Caco-2 (cell line): ENCODE results near the gene GCN1. TPM values are rescaled to one million over a fixed set of nuclear protein-coding genes. Genes with fewer than 3 reads are reported as not detected.

Source experiments
- BruUV-seq: library from RNA; stranded (reverse); fragments of 400-500 nt; replicated peaks from 2 replicates; lab custom pipeline; 2021; lab: Mats Ljungman, UMichigan
- CTCF ChIA-PET: fragments of 300-600 bp; sonication (Branson Sonifier 250); formaldehyde crosslinking; loops from one replicate; lab custom pipeline; 2022; ENCODE audit warnings: antibody characterized with exemption; lab: Charles Lee
- POLR2A ChIA-PET: fragments of 300-600 bp; sonication (Branson Sonifier 250); formaldehyde crosslinking; loops from one replicate; lab custom pipeline; 2022; ENCODE audit warnings: antibody characterized with exemption; lab: Charles Lee
- DNase-seq, 2 experiments: peaks; one replicate each; pipeline versions ENCODE4 v3.0.0 to v3.0.0-alpha.2; 2020 to 2022
- H3K27me3 ChIP-seq: replicated peaks from 2 replicates; pipeline ENCODE4 v1.6.0; 2011; ENCODE audit warnings: low read length; ENCODE audit not compliant: control insufficient read depth, insufficient read depth
- H3K36me3 ChIP-seq: 2 replicates; pipeline ENCODE4 v1.5.1; 2011; ENCODE audit warnings: low read length; ENCODE audit not compliant: control insufficient read depth, insufficient read depth
- H3K4me1 ChIP-seq: fragments of 250-450 bp; sonication (Bioruptor Pico); 2 replicates; pipeline ENCODE4 v1.5.1; 2020; ENCODE audit warnings: mild to moderate bottlenecking
- H3K4me3 ChIP-seq: 2 replicates; pipeline ENCODE4 v1.5.1; 2011; ENCODE audit warnings: low read depth, mild to moderate bottlenecking, control low read depth, low read length
- H3K9me3 ChIP-seq: fragments of 250-450 bp; sonication (Bioruptor Pico); 2 replicates; pipeline ENCODE4 v1.5.1; 2020; ENCODE audit warnings: mild to moderate bottlenecking, moderate library complexity
- H3K27ac Mint-ChIP-seq: one replicate; pipeline ENCODE4 v1.8.0; 2022; ENCODE audit warnings: mixed read lengths; ENCODE audit not compliant: unreplicated experiment
- H3K27me3 Mint-ChIP-seq: one replicate; pipeline ENCODE4 v1.8.0; 2022; ENCODE audit warnings: mixed read lengths; ENCODE audit not compliant: insufficient read depth, unreplicated experiment
- H3K36me3 Mint-ChIP-seq: one replicate; pipeline ENCODE4 v1.8.0; 2022; ENCODE audit warnings: mild to moderate bottlenecking, mixed read lengths; ENCODE audit not compliant: insufficient read depth, unreplicated experiment
- H3K4me1 Mint-ChIP-seq: one replicate; pipeline ENCODE4 v1.8.0; 2022; ENCODE audit warnings: low read depth, mixed read lengths; ENCODE audit not compliant: unreplicated experiment
- H3K4me3 Mint-ChIP-seq: one replicate; pipeline ENCODE4 v1.8.0; 2022; ENCODE audit warnings: mild to moderate bottlenecking, moderate library complexity, mixed read lengths; ENCODE audit not compliant: unreplicated experiment
- H3K9me3 Mint-ChIP-seq: one replicate; pipeline ENCODE4 v1.8.0; 2022; ENCODE audit warnings: mixed read lengths; ENCODE audit not compliant: unreplicated experiment
- CTCF ChIP-seq, 2 experiments: fragments of 200-600 bp in 1 of 2; IDR thresholded peaks; 1 replicate in 1 of 2; 2 replicates in 1 of 2; pipeline versions ENCODE4 v1.5.1 to v1.8.0; 2011 to 2022; ENCODE audit warnings: antibody characterized with exemption in 1 of 2, control low read depth in 1 of 2, inconsistent platforms in 1 of 2, low read depth in 1 of 2, low read length in 1 of 2, mild to moderate bottlenecking in 1 of 2, moderate library complexity in 1 of 2; ENCODE audit not compliant: insufficient read depth in 1 of 2, severe bottlenecking in 1 of 2, unreplicated experiment in 1 of 2
- intact Hi-C: fragments of 100-400 bp; cut with micrococcal nuclease; formaldehyde crosslinking; loops from one replicate; pipeline ENCODE4 v1.10.0; 2022; ENCODE audit not compliant: unreplicated experiment
- total RNA-seq: library from RNA; stranded (reverse); gene quantifications from 2 replicates; pipeline ENCODE4 v1.2.3, GENCODE V29; 2022

GCN1 gene
- total RNA-seq, 1 experiment from 2014 or later = 154 TPM

DNA sequence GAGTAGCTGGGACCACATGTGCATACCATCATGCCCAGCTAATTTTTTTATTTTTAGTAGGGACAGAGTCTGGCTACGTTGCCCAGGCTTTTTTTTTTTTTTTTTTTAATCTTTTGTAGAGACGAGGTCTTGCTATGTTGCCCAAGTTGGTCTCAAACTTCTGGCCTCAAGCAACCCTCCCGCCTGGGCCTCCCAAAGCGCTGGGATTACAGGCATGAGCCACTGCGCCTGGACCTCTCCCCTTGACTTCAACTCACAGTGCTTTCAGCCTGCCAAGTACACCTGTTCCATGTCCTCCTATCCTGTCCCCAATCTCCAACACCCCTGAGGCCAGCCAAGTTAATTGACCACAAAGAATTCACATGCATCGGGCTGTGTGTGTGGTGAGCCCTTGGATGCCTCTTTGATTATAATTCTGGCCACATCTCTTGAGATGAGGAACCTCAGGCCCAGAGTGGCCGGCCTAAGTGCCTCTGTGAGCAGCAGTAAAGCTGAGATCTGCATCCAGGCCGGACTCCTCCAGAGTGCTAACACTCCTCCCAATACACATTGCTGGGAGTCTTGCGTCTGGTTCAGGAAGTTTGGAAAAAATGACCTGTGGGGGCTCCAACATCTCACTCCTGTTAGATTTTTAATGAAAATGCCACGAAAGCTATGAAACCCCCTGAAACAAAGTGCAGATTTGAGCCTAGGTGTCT lies 84.8 kb downstream of the GCN1 start:
- CTCF ChIA-PET = no interaction called here

DNA sequence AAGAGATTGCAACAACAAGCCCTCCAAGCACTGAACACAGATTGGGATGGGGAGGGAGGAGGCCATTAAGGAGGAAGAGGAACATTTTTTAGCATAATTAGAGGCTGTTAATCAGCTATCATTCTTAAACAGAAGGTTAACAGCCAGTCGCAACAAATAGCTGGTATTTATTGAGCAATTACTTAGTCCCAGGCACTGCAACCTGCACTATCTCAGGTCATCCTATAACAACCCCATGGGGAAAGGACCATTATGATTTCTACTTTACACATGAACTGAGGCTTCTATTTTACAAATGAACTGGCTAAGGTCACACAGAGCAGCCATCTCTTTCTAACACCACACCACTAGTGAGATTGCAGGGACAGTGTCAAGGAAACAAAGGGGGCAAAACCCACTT lies 88.4 kb downstream of the GCN1 start:
- BruUV-seq = no TSS peak
- H3K9me3 Mint-ChIP-seq = no peaks in the 10 kb centered on the region
- CTCF ChIA-PET = no interaction called here
- H3K4me3 ChIP-seq = no peak overlapping the region
- intact Hi-C loops = no loop called here
- H3K36me3 Mint-ChIP-seq = peaks cover 65% of the 10 kb centered on the region
- no peaks in the 10 kb centered on the region for H3K27me3 Mint-ChIP-seq
- no peak overlapping the region for H3K4me3 Mint-ChIP-seq
- TF ChIP-seq CTCF (IDR thresholded peaks at IDR 0.05; ENCODE audit: insufficient read depth in 1 of 2, low read depth in 1 of 2, low read length in 1 of 2, severe bottlenecking in 1 of 2, unreplicated experiment in 1 of 2) = no peak
- peaks cover 29% of the 10 kb centered on the region for H3K4me1 ChIP-seq
- H3K27me3 ChIP-seq = no peaks in the 10 kb centered on the region
- H3K9me3 ChIP-seq = no peaks in the 10 kb centered on the region
- POLR2A ChIA-PET = no interaction called here
- H3K27ac Mint-ChIP-seq = peak overlapping the region; percentile 97
- peaks cover 3% of the 10 kb centered on the region; the same call in 1 of the 2 replicates for H3K36me3 ChIP-seq
- H3K4me1 Mint-ChIP-seq = peaks cover 21% of the 10 kb centered on the region
- no peak for DNase-seq

More for the DNA sequence above, 84.8 kb downstream of the GCN1 start:
- no TSS peak for BruUV-seq
- POLR2A ChIA-PET = no interaction called here
- no peak for DNase-seq
- peaks cover 73% of the 10 kb centered on the region for H3K36me3 Mint-ChIP-seq
- TF ChIP-seq CTCF (IDR thresholded peaks at IDR 0.05; ENCODE audit: insufficient read depth in 1 of 2, low read depth in 1 of 2, low read length in 1 of 2, severe bottlenecking in 1 of 2, unreplicated experiment in 1 of 2) = no peak
- Histone ChIP-seq H3K4me3 (no peak overlapping the region), H3K36me3 (peaks cover 2% of the 10 kb centered on the region), H3K27me3 (no peaks in the 10 kb centered on the region), H3K9me3 (no peaks in the 10 kb centered on the region), H3K4me1 (peaks cover 17% of the 10 kb centered on the region)
- no peaks in the 10 kb centered on the region for H3K9me3 Mint-ChIP-seq
- intact Hi-C loops = no loop called here
- peaks cover 13% of the 10 kb centered on the region for H3K4me1 Mint-ChIP-seq
- H3K4me3 Mint-ChIP-seq = no peak overlapping the region
- no peaks in the 10 kb centered on the region for H3K27me3 Mint-ChIP-seq
- peak overlapping the region; percentile 23 for H3K27ac Mint-ChIP-seq

GRCh38 chr12:120103371-120103770 lies 91.1 kb downstream of the GCN1 start:
- no peak for DNase-seq
- H3K4me1 Mint-ChIP-seq = peaks cover 21% of the 10 kb centered on the region
- no peaks in the 10 kb centered on the region for H3K27me3 ChIP-seq
- TF ChIP-seq CTCF (IDR thresholded peaks at IDR 0.05; ENCODE audit: insufficient read depth in 1 of 2, low read depth in 1 of 2, low read length in 1 of 2, severe bottlenecking in 1 of 2, unreplicated experiment in 1 of 2) = no peak
- peaks cover 73% of the 10 kb centered on the region for H3K36me3 Mint-ChIP-seq
- no peak overlapping the region for H3K4me3 Mint-ChIP-seq
- no peaks in the 10 kb centered on the region for H3K9me3 ChIP-seq
- peaks cover 4% of the 10 kb centered on the region for H3K36me3 ChIP-seq
- H3K4me1 ChIP-seq = peaks cover 29% of the 10 kb centered on the region
- H3K4me3 ChIP-seq = no peak overlapping the region
- peak overlapping the region; percentile 97 for H3K27ac Mint-ChIP-seq
- POLR2A ChIA-PET = no interaction called here
- no peaks in the 10 kb centered on the region for H3K27me3 Mint-ChIP-seq
- no TSS peak for BruUV-seq
- intact Hi-C loops = no loop called here
- CTCF ChIA-PET = no interaction called here
- H3K9me3 Mint-ChIP-seq = no peaks in the 10 kb centered on the region
